SU-DHL-6 (cell line): ENCODE results near the gene ANTXR1.

Experiments
- H2AFZ ChIP-seq: fragments of 200-600 bp; sonication (generic); 2 replicates; pipeline ENCODE4 v1.6.1; 2014; ENCODE audit warnings: low read depth, mild to moderate bottlenecking, moderate library complexity, mixed read lengths, antibody characterized with exemption, low read length; ENCODE audit not compliant: severe bottlenecking
- H3F3A ChIP-seq: fragments of 200-600 bp; shearing (Covaris generic); 2 replicates; pipeline ENCODE4 v1.6.0; 2016; ENCODE audit warnings: antibody characterized with exemption, mild to moderate bottlenecking; ENCODE audit not compliant: insufficient read depth
- H3K27ac ChIP-seq: fragments of 200-600 bp; sonication (generic); 2 replicates; pipeline ENCODE4 v1.5.1; 2016; ENCODE audit warnings: low read depth, mild to moderate bottlenecking, low read length, moderate library complexity, mixed read lengths
- H3K27me3 ChIP-seq: fragments of 200-600 bp; sonication (generic), shearing (Covaris generic); 2 replicates; pipeline ENCODE4 v1.6.0; 2014; ENCODE audit warnings: mild to moderate bottlenecking, low read length
- H3K36me3 ChIP-seq: fragments of 200-600 bp; sonication (generic); 2 replicates; pipeline ENCODE4 v1.6.1; 2014; ENCODE audit warnings: mild to moderate bottlenecking, low read length, mixed read lengths
- H3K4me2 ChIP-seq: fragments of 300-600, 200-600 bp; shearing (Covaris generic), sonication (generic); 2 replicates; pipeline ENCODE4 v1.6.0; 2014; ENCODE audit warnings: low read length, low read depth, mild to moderate bottlenecking; ENCODE audit not compliant: poor library complexity, severe bottlenecking
- H3K4me3 ChIP-seq: fragments of 200-600 bp; sonication (generic); 2 replicates; pipeline ENCODE4 v1.5.1; 2014; ENCODE audit warnings: antibody characterized with exemption, low read length, mild to moderate bottlenecking, mixed read lengths; ENCODE audit not compliant: insufficient read depth, poor library complexity, severe bottlenecking
- H3K79me2 ChIP-seq: fragments of 200-600 bp; sonication (generic); 2 replicates; pipeline ENCODE4 v1.6.1; 2014; ENCODE audit warnings: mild to moderate bottlenecking, low read length, moderate library complexity; ENCODE audit not compliant: insufficient read depth
- H3K9ac ChIP-seq: fragments of 200-600 bp; sonication (generic); 2 replicates; pipeline ENCODE4 v1.7.0; 2014; ENCODE audit warnings: mild to moderate bottlenecking, low read length
- H3K9me2 ChIP-seq: fragments of 200-600 bp; sonication (generic); replicated peaks from 2 replicates; pipeline ENCODE4 v1.6.1; 2014; ENCODE audit warnings: low read length; ENCODE audit not compliant: insufficient read depth
- H3K9me3 ChIP-seq: fragments of 200-600 bp; sonication (generic); 2 replicates; pipeline ENCODE4 v1.6.1; 2014; ENCODE audit warnings: low read length, mixed read lengths; ENCODE audit not compliant: insufficient read depth
- H4K20me1 ChIP-seq: fragments of 200-600 bp; sonication (generic); 2 replicates; pipeline ENCODE4 v1.6.1; 2014; ENCODE audit warnings: low read depth, mild to moderate bottlenecking, antibody characterized with exemption, low read length, moderate library complexity, mixed read lengths
- CTCF ChIP-seq: fragments of 200-600 bp; sonication (generic); IDR thresholded peaks from one replicate; pipeline ENCODE4 v1.5.1; 2017; ENCODE audit warnings: antibody characterized with exemption, mild to moderate bottlenecking, low read length, moderate library complexity; ENCODE audit not compliant: insufficient read depth, poor library complexity, severe bottlenecking
- EZH2phosphoT487 ChIP-seq: fragments of 200-600 bp; sonication (generic), shearing (Covaris generic); conservative IDR thresholded peaks from 2 replicates; pipeline ENCODE4 v1.6.1; 2018; ENCODE audit warnings: mild to moderate bottlenecking, antibody characterized with exemption, low read length, moderate library complexity, mixed read lengths

Gene ANTXR1

GRCh38 chr2:69279931-69280681, 267.1 kb downstream of the ANTXR1 start:
- Histone ChIP-seq H3K27ac (no peak overlapping the region), H3F3A (no peaks in the 10 kb centered on the region), H3K4me2 (no peak overlapping the region), H3K9me2 (no peaks in the 10 kb centered on the region), H4K20me1 (no peaks in the 10 kb centered on the region), H3K27me3 (no peaks in the 10 kb centered on the region), H3K9ac (no peak overlapping the region), H3K4me3 (no peak overlapping the region), H3K36me3 (no peaks in the 10 kb centered on the region), H2AFZ (no peak overlapping the region), H3K9me3 (no peaks in the 10 kb centered on the region), H3K79me2 (no peaks in the 10 kb centered on the region)
- TF ChIP-seq EZH2phosphoT487, result no peak
- TF ChIP-seq CTCF, result no peak

GRCh38 chr2:69280796-69281412, 267.9 kb downstream of the ANTXR1 start:
- H3K4me3 ChIP-seq, result no peak overlapping the region

DNA sequence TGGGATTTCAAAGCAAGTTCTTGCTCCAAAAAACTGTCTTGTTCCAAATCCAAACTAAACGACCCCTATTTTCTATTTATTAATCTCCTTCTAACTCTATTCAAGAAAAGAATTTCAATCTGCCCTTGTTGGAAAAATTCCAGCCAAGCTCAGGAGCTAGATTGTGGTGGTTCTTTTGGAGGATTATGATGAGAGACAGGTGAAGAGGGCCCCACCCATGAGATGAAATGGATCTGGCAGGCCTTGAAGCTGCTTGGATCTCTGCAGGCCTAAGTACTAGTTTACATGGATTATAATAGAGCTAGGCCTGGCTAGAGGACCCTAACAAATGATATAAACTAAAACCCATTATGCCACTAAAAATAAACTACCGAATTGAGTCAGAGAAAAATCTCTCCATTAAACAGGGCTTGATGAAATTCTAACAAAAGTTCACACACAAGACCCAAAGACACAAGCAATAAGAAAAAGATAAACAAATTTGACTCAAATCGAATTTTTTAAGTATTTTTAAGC, 272.5 kb downstream of the ANTXR1 start:
- H3K36me3 ChIP-seq, result no peaks in the 10 kb centered on the region
- no peak overlapping the region for H3K4me2 ChIP-seq
- no peaks in the 10 kb centered on the region for H4K20me1 ChIP-seq
- H3K9me2 ChIP-seq, result no peaks in the 10 kb centered on the region
- H3K4me3 ChIP-seq, result no peak overlapping the region
- no peaks in the 10 kb centered on the region for H3K79me2 ChIP-seq
- no peaks in the 10 kb centered on the region for H3K27me3 ChIP-seq
- H2AFZ ChIP-seq, result no peak overlapping the region
- no peaks in the 10 kb centered on the region for H3F3A ChIP-seq
- H3K9ac ChIP-seq, result no peak overlapping the region
- H3K9me3 ChIP-seq, result no peaks in the 10 kb centered on the region
- TF ChIP-seq EZH2phosphoT487 (no peak), CTCF (no peak)
- no peak overlapping the region for H3K27ac ChIP-seq

More at GRCh38 chr2:69280796-69281412, 267.9 kb downstream of the ANTXR1 start:
- H3K36me3 ChIP-seq, result no peaks in the 10 kb centered on the region
- TF ChIP-seq EZH2phosphoT487, result no peak
- no peak for TF ChIP-seq CTCF
- no peaks in the 10 kb centered on the region for H3K79me2 ChIP-seq
- no peak overlapping the region for H3K27ac ChIP-seq
- no peaks in the 10 kb centered on the region for H3K9me2 ChIP-seq
- no peaks in the 10 kb centered on the region for H4K20me1 ChIP-seq
- H3F3A ChIP-seq, result no peaks in the 10 kb centered on the region
- no peaks in the 10 kb centered on the region for H3K27me3 ChIP-seq
- H3K4me2 ChIP-seq, result no peak overlapping the region
- H2AFZ ChIP-seq, result no peak overlapping the region
- no peaks in the 10 kb centered on the region for H3K9me3 ChIP-seq
- H3K9ac ChIP-seq, result no peak overlapping the region
